ENCODE results near the gene PLCB4.

Gene PLCB4

GRCh38 chr20:9499126-9499899 lies 430.4 kb downstream of the PLCB4 start:
- DNase-seq (ENCODE audit: low read depth): no peak

GRCh38 chr20:9500121-9500520 lies 431.2 kb downstream of the PLCB4 start:
- no peak for DNase-seq (ENCODE audit: low read depth)

- no peak for DNase-seq (ENCODE audit: low read depth)
Observed at GRCh38 chr20:9501473-9501872, 432.6 kb downstream of the PLCB4 start.

- no peak for DNase-seq (ENCODE audit: low read depth)
Observed at GRCh38 chr20:9503526-9504245, 434.8 kb downstream of the PLCB4 start.

GRCh38 chr20:9506280-9506821 lies 437.5 kb downstream of the PLCB4 start:
- DNase-seq (ENCODE audit: low read depth): no peak

GRCh38 chr20:9506964-9507369 lies 438.1 kb downstream of the PLCB4 start:
- DNase-seq (ENCODE audit: low read depth): no peak

- DNase-seq (ENCODE audit: low read depth): no peak
Observed at GRCh38 chr20:9507544-9508239, 438.8 kb downstream of the PLCB4 start.

GRCh38 chr20:9508240-9508661 lies 439.4 kb downstream of the PLCB4 start:
- no peak for DNase-seq (ENCODE audit: low read depth)

GRCh38 chr20:9508696-9509178 lies 439.9 kb downstream of the PLCB4 start:
- DNase-seq (ENCODE audit: low read depth): no peak

- DNase-seq (ENCODE audit: low read depth): no peak
Observed at GRCh38 chr20:9509246-9509645, 440.4 kb downstream of the PLCB4 start.

GRCh38 chr20:9510911-9511310 lies 442.0 kb downstream of the PLCB4 start:
- no peak for DNase-seq (ENCODE audit: low read depth)

GRCh38 chr20:9514072-9514460 lies 445.2 kb downstream of the PLCB4 start:
- DNase-seq (ENCODE audit: low read depth): no peak

GRCh38 chr20:9514461-9515213 lies 445.8 kb downstream of the PLCB4 start, which contains the start of gene LAMP5:
TSS of gene LAMP5 (plus strand) at chr20:9514590. CDS start at chr20:9514853, 263 bp downstream.
- DNase-seq (ENCODE audit: low read depth): no peak

- no peak for DNase-seq (ENCODE audit: low read depth)
Observed at GRCh38 chr20:9515214-9515585, 446.3 kb downstream of the PLCB4 start.

- DNase-seq (ENCODE audit: low read depth): no peak
Observed at GRCh38 chr20:9515741-9516233, 446.9 kb downstream of the PLCB4 start.

- DNase-seq (ENCODE audit: low read depth): no peak
Observed at GRCh38 chr20:9516234-9516871, 447.5 kb downstream of the PLCB4 start.

- no peak for DNase-seq (ENCODE audit: low read depth)
Observed at GRCh38 chr20:9517297-9518162, 448.6 kb downstream of the PLCB4 start.

- DNase-seq (ENCODE audit: low read depth): no peak
Observed at GRCh38 chr20:9518576-9519175, 449.8 kb downstream of the PLCB4 start.

GRCh38 chr20:9520086-9520485 lies 451.2 kb downstream of the PLCB4 start:
- DNase-seq (ENCODE audit: low read depth): no peak

- no peak for DNase-seq (ENCODE audit: low read depth)
Observed at GRCh38 chr20:9523636-9524035, 454.7 kb downstream of the PLCB4 start.
